Measurements from ENCODE around the gene CDK13.

DNA sequence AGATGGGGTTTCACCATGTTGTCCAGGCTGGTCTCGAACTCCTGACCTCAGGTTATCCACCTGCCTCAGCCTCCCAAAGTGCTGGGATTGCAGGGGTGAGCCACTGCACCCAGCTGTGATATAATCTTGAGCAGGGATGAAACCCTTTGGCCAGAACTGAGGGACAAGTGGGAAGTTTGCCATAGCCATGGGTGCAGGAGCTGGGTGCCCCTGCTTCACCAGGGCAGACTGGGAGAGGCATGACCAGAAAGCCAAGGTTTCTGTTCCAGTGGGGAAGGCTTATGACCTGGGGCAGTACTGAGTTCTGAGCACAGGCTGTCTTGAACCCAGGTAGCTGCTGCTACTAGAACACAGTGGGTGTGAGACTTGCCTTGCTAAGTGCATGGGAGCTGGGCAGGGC, 40.5 kb upstream of the CDK13 start:
- TF ChIP-seq, protein P1, sequence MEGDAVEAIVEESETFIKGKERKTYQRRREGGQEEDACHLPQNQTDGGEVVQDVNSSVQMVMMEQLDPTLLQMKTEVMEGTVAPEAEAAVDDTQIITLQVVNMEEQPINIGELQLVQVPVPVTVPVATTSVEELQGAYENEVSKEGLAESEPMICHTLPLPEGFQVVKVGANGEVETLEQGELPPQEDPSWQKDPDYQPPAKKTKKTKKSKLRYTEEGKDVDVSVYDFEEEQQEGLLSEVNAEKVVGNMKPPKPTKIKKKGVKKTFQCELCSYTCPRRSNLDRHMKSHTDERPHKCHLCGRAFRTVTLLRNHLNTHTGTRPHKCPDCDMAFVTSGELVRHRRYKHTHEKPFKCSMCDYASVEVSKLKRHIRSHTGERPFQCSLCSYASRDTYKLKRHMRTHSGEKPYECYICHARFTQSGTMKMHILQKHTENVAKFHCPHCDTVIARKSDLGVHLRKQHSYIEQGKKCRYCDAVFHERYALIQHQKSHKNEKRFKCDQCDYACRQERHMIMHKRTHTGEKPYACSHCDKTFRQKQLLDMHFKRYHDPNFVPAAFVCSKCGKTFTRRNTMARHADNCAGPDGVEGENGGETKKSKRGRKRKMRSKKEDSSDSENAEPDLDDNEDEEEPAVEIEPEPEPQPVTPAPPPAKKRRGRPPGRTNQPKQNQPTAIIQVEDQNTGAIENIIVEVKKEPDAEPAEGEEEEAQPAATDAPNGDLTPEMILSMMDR (IDR thresholded peaks at IDR 0.05; ENCODE audit: insufficient read depth, low read depth, low read length) = no peak
- TF ChIP-seq EZH2 (IDR thresholded peaks at IDR 0.05; ENCODE audit: insufficient read depth, low read length) = no peak

All from astrocyte (in vitro differentiated cells and primary cell).